K562 (cell line): Measurements from ENCODE around the gene SHROOM3. TPM values are rescaled to one million over a fixed set of nuclear protein-coding genes. Genes with fewer than 3 reads are reported as not detected.

Source experiments
- ATAC-seq: fragments of 200-7000 bp; cut with Tn5 transposase; 3 replicates; pipeline ENCODE4 v1.9.1; 2020; ENCODE audit warnings: moderate library complexity
- BruUV-seq: library from RNA; stranded (reverse); fragments of 400-500 nt; replicated peaks from 2 replicates; lab custom pipeline; 2021; lab: Mats Ljungman, UMichigan
- CTCF ChIA-PET: fragments of 300-600 bp; formaldehyde crosslinking; extraction: SDS; loops from one replicate; lab custom pipeline; 2021; ENCODE audit warnings: low intra/inter-chr PET ratio; lab: Yijun Ruan, JAX
- POLR2A ChIA-PET: fragments of 300-600, 350-650 bp; sonication (Branson Sonifier 250); formaldehyde crosslinking; extraction: SDS; loops from one replicate; lab custom pipeline; 2021; ENCODE audit warnings: antibody characterized with exemption, inconsistent platforms; lab: Yijun Ruan, JAX
- DNase-seq, 4 experiments: peaks; one replicate each; pipeline versions ENCODE4 v3.0.0 to v3.0.0-alpha.2; 2011 to 2018; ENCODE audit warnings: low spot score in 3 of 4, mixed read lengths in 3 of 4; ENCODE audit errors: extremely low read depth in 1 of 4
- FAIRE-seq: peaks from 2 replicates; lab custom pipeline; 2011; peaks lifted over from hg19 to GRCh38; lab: Jason Lieb, UNC
- H2AFZ ChIP-seq: 2 replicates; pipeline ENCODE4 v1.6.0; 2011; ENCODE audit warnings: low read depth, low read length, control low read depth, inconsistent platforms
- H3K27ac ChIP-seq: fragments of 200-600 bp; 3 replicates; pipeline ENCODE4 v1.8.0; 2011; ENCODE audit warnings: low read depth, mild to moderate bottlenecking, control low read depth, inconsistent platforms, low read length, moderate library complexity, mixed read lengths; ENCODE audit errors: extremely low read depth
- H3K27me3 ChIP-seq, 2 experiments: fragments of 300-600 bp in 1 of 2; 2 replicates in 1 of 2; 3 replicates in 1 of 2; pipeline versions ENCODE4 v1.6.0 to v1.8.0; 2011; ENCODE audit warnings: inconsistent platforms in 2 of 2, low read length in 2 of 2, mild to moderate bottlenecking in 1 of 2, mixed read lengths in 1 of 2, moderate library complexity in 1 of 2; ENCODE audit not compliant: control insufficient read depth in 2 of 2, insufficient read depth in 2 of 2
- H3K36me3 ChIP-seq: fragments of 300-600 bp; 3 replicates; pipeline ENCODE4 v1.8.0; 2011; ENCODE audit warnings: mild to moderate bottlenecking, low read length, inconsistent platforms; ENCODE audit not compliant: control insufficient read depth, insufficient read depth
- H3K4me1 ChIP-seq, 2 experiments: fragments of 200-600 bp in 1 of 2; replicated peaks in 1 of 2; 2 replicates in 1 of 2; 3 replicates in 1 of 2; pipeline versions ENCODE4 v1.5.1 to v1.8.0; 2011; ENCODE audit warnings: inconsistent platforms in 2 of 2, low read length in 2 of 2, mild to moderate bottlenecking in 1 of 2, mixed read lengths in 1 of 2, moderate library complexity in 1 of 2; ENCODE audit not compliant: control insufficient read depth in 2 of 2, insufficient read depth in 2 of 2
- H3K4me2 ChIP-seq: 2 replicates; pipeline ENCODE4 v1.6.1; 2011; ENCODE audit warnings: low read length, control low read depth, inconsistent platforms, mixed read lengths; ENCODE audit not compliant: insufficient read depth
- H3K4me3 ChIP-seq: fragments of 200-600 bp; sonication (generic), shearing (Covaris generic); 2 replicates; pipeline ENCODE4 v1.5.1; 2016; ENCODE audit warnings: control low read depth, inconsistent platforms
- H3K79me2 ChIP-seq: fragments of 200-600 bp; 3 replicates; pipeline ENCODE4 v1.8.0; 2011; ENCODE audit warnings: low read length, inconsistent platforms; ENCODE audit not compliant: control insufficient read depth, insufficient read depth
- H3K9ac ChIP-seq, 2 experiments: 2 replicates each; pipeline versions ENCODE4 v1.6.0 to v1.6.1; 2011; ENCODE audit warnings: low read depth in 2 of 2, low read length in 2 of 2, control low read depth in 1 of 2, inconsistent platforms in 1 of 2, mild to moderate bottlenecking in 1 of 2, mixed read lengths in 1 of 2; ENCODE audit not compliant: insufficient read depth in 1 of 2
- H3K9me1 ChIP-seq: one replicate; pipeline ENCODE4 v1.6.0; 2011; ENCODE audit warnings: inconsistent platforms, mild to moderate bottlenecking, low read length, moderate library complexity; ENCODE audit not compliant: control insufficient read depth, insufficient read depth
- H3K9me3 ChIP-seq: replicated peaks from 2 replicates; pipeline ENCODE4 v1.5.1; 2011; ENCODE audit warnings: low read depth, low read length, inconsistent platforms; ENCODE audit not compliant: control insufficient read depth, insufficient read depth
- H4K20me1 ChIP-seq: replicated peaks from 2 replicates; pipeline ENCODE4 v1.6.1; 2011; ENCODE audit warnings: low read length, inconsistent platforms, mixed read lengths; ENCODE audit not compliant: control insufficient read depth, insufficient read depth
- CBX2 ChIP-seq: fragments of 200-600 bp; sonication (generic); IDR thresholded peaks from one replicate; pipeline ENCODE4 v1.6.1; 2012; ENCODE audit warnings: mild to moderate bottlenecking, low read length, inconsistent platforms; ENCODE audit not compliant: insufficient read depth, poor library complexity, severe bottlenecking
- GATAD2A ChIP-seq: fragments of 450-650 bp; IDR thresholded peaks from 2 replicates; pipeline ENCODE4 v1.6.1; 2017
- HDAC2 ChIP-seq: fragments of 450-650 bp; IDR thresholded peaks from 2 replicates; pipeline ENCODE4 v1.6.1; 2016; ENCODE audit warnings: mild to moderate bottlenecking
- JUN ChIP-seq, 2 experiments: sonication (generic) in 1 of 2; formaldehyde crosslinking in 1 of 2; IDR thresholded peaks; 2 replicates each; pipeline versions ENCODE4 v1.6.1 to v1.8.0; 2012 to 2022; ENCODE audit warnings: borderline replicate concordance in 2 of 2, mild to moderate bottlenecking in 2 of 2, improper control_type of control experiment in 1 of 2, low read depth in 1 of 2, low read length in 1 of 2, missing genetic modification reagents in 1 of 2
- KDM5B ChIP-seq: fragments of 200-600 bp; sonication (generic); IDR thresholded peaks from 2 replicates; pipeline ENCODE4 v1.6.1; 2012; ENCODE audit warnings: low read depth, mild to moderate bottlenecking, moderate library complexity, low read length, control low read depth, inconsistent platforms; ENCODE audit not compliant: insufficient replicate concordance
- PHF20 ChIP-seq: fragments of 450-650 bp; IDR thresholded peaks from 2 replicates; pipeline ENCODE4 v1.6.1; 2018; ENCODE audit not compliant: partially characterized antibody
- ZC3H11A ChIP-seq: IDR thresholded peaks from 2 replicates; pipeline ENCODE4 v1.6.1; 2012; ENCODE audit warnings: low read depth, low read length, improper control_type of control experiment
- ZNF3 ChIP-seq: fragments of 250-450 bp; sonication (Bioruptor Pico); IDR thresholded peaks from 2 replicates; pipeline ENCODE4 v1.5.0; 2021; ENCODE audit warnings: mild to moderate bottlenecking, moderate library complexity
- WGBS: fragments of 100-300 bp; shearing (Covaris generic); methylation state at CpG from one replicate; pipeline ENCODE4 v1.1.6; 2016; ENCODE audit warnings: low coverage, mixed read lengths; ENCODE audit not compliant: insufficient coverage; ENCODE audit errors: missing lambda C conversion rate; 5-methylcytosine and 5-hydroxymethylcytosine counted together
- in situ Hi-C: fragments of 300-500 bp; cut with MboI; formaldehyde crosslinking; loops from 4 replicates; pipeline ENCODE4 v1.15.0; 2018; ENCODE audit warnings: inconsistent platforms, mixed read lengths
- intact Hi-C: fragments of 100-400 bp; cut with micrococcal nuclease; formaldehyde crosslinking; loops from 2 replicates; pipeline ENCODE4 v1.14.2; 2022
- polyA plus RNA-seq, 8 experiments: library from polyadenylated mRNA; depleted of rRNA in 4 of 8; stranded (reverse) in 5 of 8; unstranded in 3 of 8; fragments of >200 nt; fragmentation: Nextera tagmentation in 2 of 8; fragmentation: Illumina TruSeq in 1 of 8; extraction: Ambion mirVana in 2 of 8; extraction: Trizol in 1 of 8; gene quantifications; 2 replicates each; pipeline versions ENCODE4 v1.2.1 to v1.2.3, GENCODE V29; 2011 to 2014; ENCODE audit warnings: inconsistent platforms in 1 of 8, missing spikeins in 1 of 8
- total RNA-seq, 7 experiments: library from RNA; depleted of rRNA in 6 of 7; stranded (reverse); fragments of >200 nt in 6 of 7; fragmentation: Illumina TruSeq in 2 of 7; extraction: Trizol in 2 of 7; gene quantifications; 2 replicates each; pipeline versions ENCODE4 v1.2.1 to v1.2.3, GENCODE V29; 2011 to 2021; ENCODE audit warnings: low replicate concordance in 1 of 7
- TF ChIP-seq, protein P1 (sequence below): fragments of 450-650 bp; formaldehyde crosslinking; IDR thresholded peaks from 2 replicates; pipeline ENCODE4 v1.4.0; 2022; ENCODE audit warnings: mild to moderate bottlenecking, moderate library complexity
- TF ChIP-seq, protein P2 (sequence below): sonication (generic); formaldehyde crosslinking; IDR thresholded peaks from 2 replicates; pipeline ENCODE4 v1.8.0; 2022; ENCODE audit warnings: mild to moderate bottlenecking, low read depth, missing genetic modification reagents
- TF ChIP-seq, protein P3 (sequence below): sonication (generic); formaldehyde crosslinking; IDR thresholded peaks from 2 replicates; pipeline ENCODE4 v1.8.1; 2023; ENCODE audit warnings: mild to moderate bottlenecking, missing genetic modification reagents
- TF ChIP-seq, protein P4 (sequence below): sonication (generic); formaldehyde crosslinking; IDR thresholded peaks from 2 replicates; pipeline ENCODE4 v1.8.1; 2023; ENCODE audit warnings: mild to moderate bottlenecking, missing genetic modification reagents

SHROOM3 gene
- total and polyA plus RNA-seq, 9 of the 15 experiments (the other 6 are each of a cell fraction or from before 2014, with no cell fraction given) = 0.01 to 0.07 TPM; not detected in 7

DNA sequence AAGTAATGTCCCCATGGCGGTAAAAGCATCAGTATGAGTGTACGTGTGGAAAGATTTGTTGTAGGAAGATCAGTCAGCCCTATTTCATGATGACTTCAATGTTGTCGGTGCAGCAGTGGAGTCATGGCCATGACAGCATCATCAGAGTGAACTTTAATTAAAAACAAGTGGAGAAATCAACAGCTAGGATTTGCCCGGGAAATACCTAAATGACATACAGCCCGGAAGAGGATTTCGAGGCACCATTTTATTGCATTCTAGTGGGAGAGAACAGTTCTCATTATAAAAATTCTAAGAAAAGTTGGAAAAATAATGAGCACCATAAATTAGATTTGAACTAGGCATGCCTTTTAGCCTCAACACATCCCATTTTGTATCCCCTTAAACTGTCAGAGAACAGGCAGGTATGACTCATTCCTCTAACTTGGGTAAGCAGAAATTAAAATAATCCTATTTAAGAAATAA lies 170.1 kb downstream of the SHROOM3 start:
- ATAC-seq (no peak), DNase-seq (no peak), FAIRE-seq (no peak)
- H3K79me2 ChIP-seq = no peaks in the 10 kb centered on the region
- CTCF ChIA-PET = no interaction called here
- no peaks in the 10 kb centered on the region for H3K9me3 ChIP-seq
- no TSS peak for BruUV-seq
- no peak overlapping the region for H3K4me2 ChIP-seq
- intact Hi-C loops = no loop called here
- POLR2A ChIA-PET = no interaction called here
- H3K9me1 ChIP-seq = no peaks in the 10 kb centered on the region
- H3K9ac ChIP-seq = no peak overlapping the region
- no peak overlapping the region for H2AFZ ChIP-seq
- H3K27ac ChIP-seq = no peak overlapping the region
- no peaks in the 10 kb centered on the region for H4K20me1 ChIP-seq
- in situ Hi-C loops = no loop called here
- no peaks in the 10 kb centered on the region for H3K36me3 ChIP-seq
- no peaks in the 10 kb centered on the region for H3K27me3 ChIP-seq
- peaks cover 0 to 2% of the 10 kb centered on the region in 2 experiments; a peak in 1 of 5 replicates for H3K4me1 ChIP-seq
- TF ChIP-seq KDM5B (no peak), PHF20 (no peak), GATAD2A (no peak), CBX2 (no peak), JUN (IDR thresholded peaks at IDR 0.05; ENCODE audit: borderline replicate concordance, low read depth, low read length) (no peak), JUN (CRISPR knock-in tag; IDR thresholded peaks at IDR 0.05; ENCODE audit: borderline replicate concordance) (no peak), HDAC2 (no peak), ZC3H11A (no peak), ZNF3 (CRISPR knock-in tag) (no peak)
- TF ChIP-seq, protein P1, sequence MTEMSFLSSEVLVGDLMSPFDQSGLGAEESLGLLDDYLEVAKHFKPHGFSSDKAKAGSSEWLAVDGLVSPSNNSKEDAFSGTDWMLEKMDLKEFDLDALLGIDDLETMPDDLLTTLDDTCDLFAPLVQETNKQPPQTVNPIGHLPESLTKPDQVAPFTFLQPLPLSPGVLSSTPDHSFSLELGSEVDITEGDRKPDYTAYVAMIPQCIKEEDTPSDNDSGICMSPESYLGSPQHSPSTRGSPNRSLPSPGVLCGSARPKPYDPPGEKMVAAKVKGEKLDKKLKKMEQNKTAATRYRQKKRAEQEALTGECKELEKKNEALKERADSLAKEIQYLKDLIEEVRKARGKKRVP = no peak
- TF ChIP-seq, protein P2, sequence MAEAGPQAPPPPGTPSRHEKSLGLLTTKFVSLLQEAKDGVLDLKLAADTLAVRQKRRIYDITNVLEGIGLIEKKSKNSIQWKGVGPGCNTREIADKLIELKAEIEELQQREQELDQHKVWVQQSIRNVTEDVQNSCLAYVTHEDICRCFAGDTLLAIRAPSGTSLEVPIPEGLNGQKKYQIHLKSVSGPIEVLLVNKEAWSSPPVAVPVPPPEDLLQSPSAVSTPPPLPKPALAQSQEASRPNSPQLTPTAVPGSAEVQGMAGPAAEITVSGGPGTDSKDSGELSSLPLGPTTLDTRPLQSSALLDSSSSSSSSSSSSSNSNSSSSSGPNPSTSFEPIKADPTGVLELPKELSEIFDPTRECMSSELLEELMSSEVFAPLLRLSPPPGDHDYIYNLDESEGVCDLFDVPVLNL (CRISPR knock-in tag) = no peak
- TF ChIP-seq, protein P3, sequence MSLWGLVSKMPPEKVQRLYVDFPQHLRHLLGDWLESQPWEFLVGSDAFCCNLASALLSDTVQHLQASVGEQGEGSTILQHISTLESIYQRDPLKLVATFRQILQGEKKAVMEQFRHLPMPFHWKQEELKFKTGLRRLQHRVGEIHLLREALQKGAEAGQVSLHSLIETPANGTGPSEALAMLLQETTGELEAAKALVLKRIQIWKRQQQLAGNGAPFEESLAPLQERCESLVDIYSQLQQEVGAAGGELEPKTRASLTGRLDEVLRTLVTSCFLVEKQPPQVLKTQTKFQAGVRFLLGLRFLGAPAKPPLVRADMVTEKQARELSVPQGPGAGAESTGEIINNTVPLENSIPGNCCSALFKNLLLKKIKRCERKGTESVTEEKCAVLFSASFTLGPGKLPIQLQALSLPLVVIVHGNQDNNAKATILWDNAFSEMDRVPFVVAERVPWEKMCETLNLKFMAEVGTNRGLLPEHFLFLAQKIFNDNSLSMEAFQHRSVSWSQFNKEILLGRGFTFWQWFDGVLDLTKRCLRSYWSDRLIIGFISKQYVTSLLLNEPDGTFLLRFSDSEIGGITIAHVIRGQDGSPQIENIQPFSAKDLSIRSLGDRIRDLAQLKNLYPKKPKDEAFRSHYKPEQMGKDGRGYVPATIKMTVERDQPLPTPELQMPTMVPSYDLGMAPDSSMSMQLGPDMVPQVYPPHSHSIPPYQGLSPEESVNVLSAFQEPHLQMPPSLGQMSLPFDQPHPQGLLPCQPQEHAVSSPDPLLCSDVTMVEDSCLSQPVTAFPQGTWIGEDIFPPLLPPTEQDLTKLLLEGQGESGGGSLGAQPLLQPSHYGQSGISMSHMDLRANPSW (CRISPR knock-in tag) = no peak
- TF ChIP-seq, protein P4, sequence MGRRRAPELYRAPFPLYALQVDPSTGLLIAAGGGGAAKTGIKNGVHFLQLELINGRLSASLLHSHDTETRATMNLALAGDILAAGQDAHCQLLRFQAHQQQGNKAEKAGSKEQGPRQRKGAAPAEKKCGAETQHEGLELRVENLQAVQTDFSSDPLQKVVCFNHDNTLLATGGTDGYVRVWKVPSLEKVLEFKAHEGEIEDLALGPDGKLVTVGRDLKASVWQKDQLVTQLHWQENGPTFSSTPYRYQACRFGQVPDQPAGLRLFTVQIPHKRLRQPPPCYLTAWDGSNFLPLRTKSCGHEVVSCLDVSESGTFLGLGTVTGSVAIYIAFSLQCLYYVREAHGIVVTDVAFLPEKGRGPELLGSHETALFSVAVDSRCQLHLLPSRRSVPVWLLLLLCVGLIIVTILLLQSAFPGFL (CRISPR knock-in tag) = no peak
- H3K4me3 ChIP-seq = no peak overlapping the region
- WGBS = 3% methylated on average over 6 of the region's 6 CpGs
